NCI-H2196 (cell line): ENCODE measurements around the gene IKZF3.
"Not testable (repeated sequence)": the region's sequence is repeated elsewhere in the genome, so short reads cannot be mapped to it uniquely, and the experiment has no call there.

Experiments
- DNase-seq: peaks from one replicate; lab custom pipeline; 2025; ENCODE audit not compliant: unreplicated experiment; lab: John Stamatoyannopoulos, UW

The IKZF3 gene

DNA sequence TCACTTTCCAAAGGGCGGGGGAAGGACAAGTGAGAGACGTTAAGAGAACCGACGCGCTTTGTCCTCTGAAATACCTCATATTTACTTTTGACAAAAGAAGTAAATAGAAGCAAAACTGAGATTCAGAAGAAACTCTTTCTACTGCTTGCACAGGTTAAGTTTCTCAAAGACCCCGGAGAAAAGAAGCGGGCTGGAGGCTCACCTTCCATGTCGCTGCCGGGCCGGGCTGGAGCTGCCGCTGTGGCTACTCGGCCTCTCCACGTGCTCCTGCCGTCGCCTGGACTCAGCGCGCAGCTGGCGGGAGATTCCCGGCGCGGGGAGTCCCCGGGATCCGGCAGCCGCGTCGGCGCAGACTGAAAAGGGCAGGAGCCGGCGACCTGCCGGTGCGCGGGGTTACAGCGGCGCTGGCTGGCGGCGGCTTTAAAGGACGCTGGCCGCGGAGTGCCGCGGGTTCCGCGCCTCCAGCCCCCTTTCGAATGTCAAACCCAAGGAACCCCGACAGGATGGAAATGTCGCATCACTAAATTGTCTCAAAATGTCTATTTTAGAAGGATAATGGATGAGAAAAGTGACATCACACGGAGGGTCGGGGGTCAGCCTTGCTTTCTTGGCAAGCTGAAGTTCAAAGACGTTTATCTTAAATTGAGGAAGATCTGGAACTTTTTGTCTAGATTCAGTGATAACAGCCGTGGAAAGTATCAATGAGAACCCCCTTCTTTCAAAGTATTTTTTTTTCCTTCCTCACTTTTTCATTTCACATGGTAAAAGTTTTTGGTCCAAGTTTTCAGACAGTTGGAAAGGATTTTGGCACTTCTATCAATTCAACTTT, at the start of gene IKZF3:
IKZF3 (minus strand) TSS at position 395 of the 829 bp plus-strand sequence; CDS start at position 209, 186 bp downstream.
- peak; percentile 61 for DNase-seq

DNA sequence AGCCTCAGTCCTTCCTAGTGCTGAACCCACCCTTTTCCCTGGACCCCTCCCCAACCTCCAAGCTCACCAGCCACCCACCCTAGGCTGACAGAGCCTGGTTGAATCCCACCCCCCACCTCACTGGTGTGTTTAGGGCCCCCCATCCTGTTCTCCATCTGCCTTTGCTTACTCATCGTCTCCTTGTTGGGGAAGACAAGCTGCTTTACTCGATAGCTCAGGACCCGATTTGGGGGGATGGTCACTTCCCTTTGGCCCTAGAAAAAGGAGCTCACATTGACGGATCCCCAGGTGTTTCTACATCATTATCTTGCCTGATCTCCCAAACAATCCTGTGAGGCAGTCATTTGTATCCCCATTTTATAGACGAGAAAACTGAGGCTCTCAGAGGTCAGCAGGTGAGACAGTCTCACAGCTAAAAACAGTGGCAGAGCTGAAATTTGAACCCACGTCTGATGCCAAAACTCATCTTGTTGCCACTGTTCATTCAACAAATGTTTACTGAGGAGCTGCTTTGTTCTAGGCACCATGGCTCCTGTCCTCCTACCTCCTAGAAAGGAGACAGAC, 44.8 kb upstream of the IKZF3 start:
- DNase-seq, result no peak

DNA sequence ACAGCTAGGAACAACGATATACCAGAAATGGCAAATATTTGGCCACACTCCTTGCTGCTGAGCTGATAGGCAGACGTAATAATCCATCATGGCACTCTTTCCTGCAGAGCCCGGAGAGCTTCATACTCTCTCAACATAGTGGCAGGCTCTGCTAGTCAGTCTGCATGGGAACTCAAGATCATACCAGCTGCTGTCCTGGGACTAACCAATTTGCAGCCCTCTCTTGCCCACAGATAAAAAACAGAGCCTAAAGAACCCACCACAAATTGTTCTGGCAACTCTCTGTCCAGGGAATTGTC, 40.8 kb upstream of the IKZF3 start:
- DNase-seq, result no peak

DNA sequence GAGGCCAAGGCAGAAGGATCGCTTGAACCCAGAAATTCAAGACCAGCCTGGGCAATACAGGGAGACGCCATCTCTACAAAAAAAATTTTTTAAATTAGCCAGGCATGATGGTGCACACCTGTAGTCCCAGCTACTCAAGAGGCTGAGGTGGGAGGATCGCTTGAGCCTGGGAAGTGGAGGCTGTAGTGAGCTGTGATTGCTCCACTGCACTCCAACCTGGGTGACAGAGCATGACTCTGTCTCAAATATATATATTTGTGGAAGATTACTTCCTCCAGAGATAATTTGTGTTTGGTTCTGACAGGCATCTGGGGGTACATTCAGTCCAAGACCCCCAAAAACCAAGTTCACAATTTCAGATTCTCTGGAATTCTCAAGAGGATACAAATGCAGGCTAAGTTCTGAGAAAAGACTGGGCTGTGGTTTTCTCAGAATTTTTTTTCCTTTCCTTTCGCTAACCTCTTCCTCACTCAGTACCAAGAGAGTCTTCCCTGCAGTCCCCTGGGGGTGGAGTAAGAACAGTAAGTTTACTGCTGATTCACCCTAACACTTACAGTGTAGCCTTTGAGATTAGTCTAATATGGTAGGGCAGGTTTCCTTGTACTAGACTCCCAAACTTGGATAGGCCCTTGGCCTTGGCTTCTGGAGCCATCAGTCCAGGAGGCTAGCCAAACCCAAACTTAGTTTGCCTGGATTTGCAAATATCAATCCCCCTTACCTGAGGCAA, 39.2 kb upstream of the IKZF3 start:
- DNase-seq, result no peak

DNA sequence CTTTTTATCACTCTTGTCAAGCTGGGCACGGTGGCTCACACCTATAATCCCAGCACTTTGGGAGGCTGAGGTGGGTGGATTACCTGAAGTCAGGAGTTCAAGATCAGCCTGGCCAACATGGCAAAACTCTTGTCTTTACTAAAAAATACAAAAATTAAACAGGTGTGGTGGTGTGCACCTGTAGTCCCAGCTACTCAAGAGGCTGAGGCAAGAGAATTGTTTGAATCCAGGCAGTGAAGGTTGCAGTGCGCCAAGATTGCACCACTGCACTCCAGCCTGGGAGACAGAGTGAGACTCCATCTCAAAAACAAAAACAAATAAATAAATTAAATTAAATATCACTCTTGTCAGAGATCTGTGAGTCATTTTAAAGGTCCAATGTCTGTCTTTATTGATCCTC, 37.9 kb upstream of the IKZF3 start:
- DNase-seq, result not testable (repeated sequence)

DNA sequence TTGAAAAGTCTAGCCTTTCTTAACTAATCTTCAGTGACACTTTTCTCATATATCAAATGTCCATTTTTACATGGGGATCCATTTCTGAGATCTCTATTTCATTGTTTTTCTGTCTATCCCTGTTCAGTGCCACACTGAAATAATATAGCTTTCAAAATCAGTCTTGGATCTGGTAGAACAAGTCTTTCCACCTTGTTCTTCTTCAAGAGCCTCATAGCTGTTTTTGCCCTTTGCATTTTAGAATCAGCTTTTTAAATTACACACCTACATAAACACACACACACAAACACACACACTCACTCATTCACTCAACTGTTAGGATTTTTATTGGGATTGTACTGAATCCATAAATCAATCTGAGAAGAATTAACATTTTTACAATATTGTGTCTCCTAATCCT, 35.1 kb upstream of the IKZF3 start:
- no peak for DNase-seq

DNA sequence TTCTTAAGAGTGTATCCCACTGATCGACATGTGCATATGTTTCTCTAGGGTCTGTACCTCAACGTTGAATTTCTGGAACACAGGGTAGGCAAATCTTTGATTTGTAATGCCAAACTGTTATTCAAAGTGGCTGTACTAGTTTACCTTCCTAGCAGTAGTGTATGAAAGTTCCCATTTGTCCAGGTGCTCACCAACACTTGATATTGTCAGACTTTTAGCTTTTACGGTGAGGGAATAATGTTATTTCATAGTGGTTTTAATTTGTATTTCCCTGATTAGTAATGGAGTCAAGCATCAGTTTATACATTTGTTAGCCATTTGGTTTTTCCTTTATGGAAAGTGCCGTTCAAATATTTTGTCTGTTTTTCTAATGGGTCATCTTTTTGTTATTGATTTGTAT, 34.0 kb upstream of the IKZF3 start:
- no peak for DNase-seq

DNA sequence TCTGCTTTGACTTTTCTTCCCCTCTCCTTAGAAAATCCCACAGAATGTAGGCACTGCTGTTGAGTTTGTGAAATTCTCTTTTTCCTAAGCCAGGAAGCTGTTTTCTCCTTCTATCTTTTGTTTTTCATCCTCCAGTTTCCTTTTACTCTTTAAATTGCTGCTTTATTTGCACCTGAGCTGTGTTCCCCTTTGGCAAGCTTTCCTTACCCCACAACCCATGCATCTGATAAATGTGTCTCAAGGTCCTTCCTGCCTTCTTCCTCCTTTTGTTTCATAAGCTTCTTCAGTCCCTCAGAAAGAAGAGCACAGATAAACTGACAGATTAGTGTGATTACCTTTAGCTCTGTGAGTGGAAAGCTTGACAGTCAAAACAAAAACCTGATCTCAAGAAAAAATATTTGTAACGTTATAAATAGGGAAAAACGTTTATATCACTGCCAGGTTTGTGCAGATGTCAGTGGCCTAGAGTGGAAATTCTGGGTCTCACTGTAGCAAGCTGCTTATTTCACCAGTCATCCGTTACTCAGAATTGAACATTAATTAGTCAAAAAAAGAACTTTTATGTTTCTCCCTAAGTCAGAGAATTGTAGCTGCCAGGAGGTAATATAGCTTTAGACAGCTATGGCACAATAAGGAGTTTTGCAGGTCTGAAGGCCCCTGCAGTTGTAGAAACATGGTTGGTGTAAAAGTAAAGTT, 30.7 kb upstream of the IKZF3 start:
- DNase-seq, result no peak

DNA sequence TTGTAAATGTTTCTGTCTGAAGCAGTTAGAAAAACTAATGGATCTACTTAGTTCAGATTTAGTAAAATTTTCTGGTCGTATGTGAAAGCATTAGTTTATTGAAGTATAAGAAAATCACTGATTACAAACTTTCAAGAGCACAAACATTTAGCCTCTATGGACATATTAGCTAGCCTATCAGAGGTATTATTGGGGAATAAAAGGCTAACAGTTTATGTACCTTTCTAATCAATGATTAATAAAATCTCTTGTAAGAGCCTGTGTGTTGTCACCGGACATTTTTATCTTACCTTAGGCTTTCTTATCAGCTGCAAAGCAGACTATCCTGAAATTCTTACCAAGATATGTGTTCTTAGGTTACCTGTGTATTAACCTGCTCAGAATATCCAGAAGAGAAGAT, 25.1 kb upstream of the IKZF3 start:
- no peak for DNase-seq

DNA sequence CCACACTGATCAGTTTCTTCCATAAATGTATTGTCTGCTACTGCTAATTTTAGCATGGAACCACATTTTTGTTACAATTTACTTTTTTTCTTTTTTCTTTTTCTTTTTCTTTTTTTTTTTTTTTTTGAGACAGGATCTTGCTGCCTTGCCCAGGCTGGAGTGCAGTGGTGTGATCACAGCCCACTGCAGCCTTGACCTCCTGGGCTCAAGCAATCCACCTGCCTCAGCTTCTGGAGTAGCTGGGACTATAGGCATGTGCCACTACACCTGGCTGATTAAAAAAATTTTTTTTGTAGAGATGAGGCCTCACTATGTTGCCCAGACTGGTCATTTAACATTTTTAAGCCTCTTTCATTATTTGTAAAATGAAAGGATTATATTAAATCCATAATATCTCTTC, 23.0 kb upstream of the IKZF3 start:
- no peak for DNase-seq

DNA sequence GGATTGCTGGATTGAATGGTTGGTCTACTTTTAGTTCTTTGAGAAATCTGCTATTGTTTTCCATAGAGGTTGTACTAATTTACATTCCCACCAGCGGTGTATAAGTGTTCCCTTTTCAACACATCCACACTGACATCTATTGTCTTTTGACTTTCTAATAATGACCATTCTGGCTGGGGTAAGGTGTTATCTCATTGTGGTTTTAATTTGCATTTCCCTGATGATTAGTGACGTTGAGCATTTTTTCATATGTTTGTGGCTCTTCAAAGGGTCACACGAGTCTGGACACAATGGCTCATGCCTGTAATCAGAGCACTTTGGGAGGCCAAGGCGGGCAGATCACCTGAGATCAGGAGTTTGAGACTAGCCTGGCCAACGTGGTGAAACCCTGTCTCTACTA, 22.0 kb upstream of the IKZF3 start:
- DNase-seq, result not testable (repeated sequence)

DNA sequence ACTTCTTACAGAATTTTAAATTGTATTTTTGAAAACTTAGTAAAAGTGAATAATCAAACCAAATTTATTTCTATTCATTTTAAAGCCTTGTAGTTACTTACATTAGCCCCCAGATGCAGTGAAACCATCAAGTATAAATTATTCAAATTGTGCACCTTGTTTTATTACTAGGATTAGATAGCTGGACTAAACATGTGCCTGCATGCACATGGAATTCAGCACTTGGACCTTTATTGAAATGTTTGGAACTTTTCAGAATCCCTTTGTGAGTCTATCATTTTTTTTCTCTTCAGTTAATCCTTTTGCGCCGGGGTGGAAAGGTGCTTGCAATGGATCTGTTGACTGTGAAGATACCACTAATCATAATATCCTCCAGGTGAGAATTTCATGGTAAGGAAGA, 8.6 kb upstream of the IKZF3 start:
- DNase-seq, result peak; percentile 9

DNA sequence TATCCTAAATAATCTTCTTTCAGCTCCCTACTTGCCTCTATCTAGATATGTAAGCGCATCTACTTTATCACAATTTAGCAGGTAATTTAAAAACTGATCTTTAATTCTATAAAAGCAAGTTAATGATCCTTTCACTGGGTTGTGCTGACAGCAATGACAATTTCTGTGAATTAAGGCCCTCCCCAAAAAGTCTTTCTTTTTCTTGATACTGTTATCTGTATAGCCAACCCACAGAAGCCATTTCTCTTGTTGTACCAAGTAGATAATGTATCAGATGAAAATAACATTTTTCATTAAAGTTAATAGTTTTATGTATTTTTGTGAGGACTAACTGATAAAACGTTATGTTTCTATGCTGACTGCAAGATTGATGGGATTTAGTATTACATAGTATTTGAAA, 7.7 kb upstream of the IKZF3 start:
- DNase-seq, result no peak

DNA sequence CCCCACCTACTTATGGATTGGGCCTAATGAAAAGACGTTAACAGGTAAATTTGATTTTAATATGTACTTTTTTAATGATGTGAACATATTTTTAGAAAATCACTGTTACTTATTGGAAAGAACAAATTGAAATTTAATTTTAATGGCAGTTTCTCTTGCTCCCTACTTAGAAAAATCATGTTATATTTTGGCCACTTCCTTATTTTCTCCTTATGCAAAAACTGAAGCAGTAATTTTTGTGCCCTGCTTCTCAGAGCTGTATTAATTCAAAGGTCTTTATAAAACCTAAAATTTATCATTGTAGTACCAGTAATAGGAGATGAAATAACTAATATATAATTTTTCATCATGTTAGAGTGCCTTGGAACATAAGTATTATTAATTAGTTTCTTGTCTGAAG, 6.7 kb upstream of the IKZF3 start:
- DNase-seq, result no peak

DNA sequence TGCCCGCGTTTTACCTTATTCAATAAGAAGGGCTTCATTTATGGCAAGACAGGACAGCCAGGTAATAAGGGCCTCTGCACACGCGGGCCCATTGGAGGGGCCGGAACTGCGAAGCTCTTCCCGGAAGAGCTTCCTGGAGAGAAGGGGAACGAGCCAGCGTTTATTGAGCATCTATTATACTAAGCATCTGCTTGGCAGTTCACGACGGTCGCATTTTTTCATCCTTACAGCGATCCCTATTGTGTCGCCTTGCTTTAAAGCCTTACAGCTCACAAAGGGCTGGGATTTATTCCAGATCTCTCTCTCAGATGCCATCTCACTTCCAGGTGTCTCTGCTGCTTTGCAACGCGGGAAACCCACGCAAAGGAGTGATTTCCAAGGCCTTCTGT, 4.4 kb upstream of the IKZF3 start:
- no peak for DNase-seq

DNA sequence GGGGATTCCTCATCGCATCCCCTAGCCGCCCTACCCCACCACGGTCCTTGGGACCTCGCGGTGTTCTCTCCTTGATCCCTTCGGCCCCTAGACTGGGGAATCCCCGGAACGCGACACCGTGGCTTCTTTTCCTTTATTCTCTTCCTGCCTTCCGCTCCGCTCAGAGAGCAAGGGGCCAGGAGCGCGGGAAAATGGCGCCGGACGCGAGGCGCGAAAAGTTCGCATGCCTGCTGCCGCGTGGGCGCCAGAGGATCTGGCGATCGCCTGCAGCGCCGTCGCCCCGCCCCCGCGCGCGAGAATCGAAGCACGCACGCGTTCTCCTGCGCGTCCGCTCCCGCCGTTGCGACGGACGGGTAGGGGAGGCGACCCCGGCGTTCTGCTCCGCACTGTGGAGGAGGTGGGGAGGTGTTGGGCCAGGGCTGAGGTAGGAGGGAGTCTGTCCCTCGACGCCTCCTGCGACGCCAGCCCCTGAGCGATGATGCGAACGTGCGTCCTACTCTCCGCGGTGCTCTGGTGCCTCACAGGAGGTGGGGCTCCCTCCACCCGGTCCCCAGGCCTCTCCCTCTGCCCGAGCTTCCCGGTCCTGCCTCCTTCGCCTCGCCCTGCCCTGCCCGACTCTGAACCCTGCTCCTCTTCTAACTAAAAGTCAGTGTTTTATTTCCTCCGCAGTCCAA, 3.9 kb upstream of the IKZF3 start, which contains the start of gene ZPBP2:
ZPBP2 (plus strand) TSS at position 323 of the 674 bp plus-strand sequence; CDS start at position 476, 153 bp downstream.
- DNase-seq, result no peak

DNA sequence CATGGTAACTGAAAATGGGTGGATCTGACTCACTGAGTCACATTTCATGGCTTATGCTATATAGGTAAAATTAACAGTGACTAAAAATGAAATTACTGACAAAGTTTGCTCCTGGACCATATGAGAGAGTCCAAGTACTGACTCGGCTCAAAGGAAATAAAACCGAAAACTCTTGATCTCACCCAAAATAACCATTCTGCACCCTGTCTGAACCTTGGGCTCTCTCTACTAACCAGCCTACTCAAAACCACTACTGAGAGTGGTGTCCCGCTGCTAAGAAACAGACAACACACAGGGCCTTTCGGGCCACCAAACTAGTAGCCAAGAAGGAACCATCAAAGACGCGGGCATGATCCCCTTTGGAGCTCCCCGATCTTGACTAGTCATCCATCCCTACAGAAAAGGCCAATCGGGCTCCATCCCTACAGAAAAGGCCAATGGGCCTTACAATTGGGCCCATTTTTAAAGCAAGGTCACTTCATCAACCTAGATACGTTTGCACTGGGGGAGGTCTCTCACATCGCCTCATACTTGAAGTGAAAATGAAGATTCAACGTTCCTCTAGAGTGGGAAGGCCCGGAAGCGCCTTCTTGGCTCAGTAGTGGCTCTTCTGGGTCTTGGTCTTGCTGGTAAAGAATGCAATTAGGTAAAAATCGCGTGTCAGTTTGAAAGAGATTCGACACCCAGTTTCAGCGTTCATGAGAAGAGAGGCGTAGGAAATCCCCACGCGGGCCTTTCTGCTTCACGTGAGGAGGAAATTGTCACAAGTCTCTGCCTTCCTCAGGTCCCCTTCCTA, 3.2 kb upstream of the IKZF3 start:
- DNase-seq, result no peak

DNA sequence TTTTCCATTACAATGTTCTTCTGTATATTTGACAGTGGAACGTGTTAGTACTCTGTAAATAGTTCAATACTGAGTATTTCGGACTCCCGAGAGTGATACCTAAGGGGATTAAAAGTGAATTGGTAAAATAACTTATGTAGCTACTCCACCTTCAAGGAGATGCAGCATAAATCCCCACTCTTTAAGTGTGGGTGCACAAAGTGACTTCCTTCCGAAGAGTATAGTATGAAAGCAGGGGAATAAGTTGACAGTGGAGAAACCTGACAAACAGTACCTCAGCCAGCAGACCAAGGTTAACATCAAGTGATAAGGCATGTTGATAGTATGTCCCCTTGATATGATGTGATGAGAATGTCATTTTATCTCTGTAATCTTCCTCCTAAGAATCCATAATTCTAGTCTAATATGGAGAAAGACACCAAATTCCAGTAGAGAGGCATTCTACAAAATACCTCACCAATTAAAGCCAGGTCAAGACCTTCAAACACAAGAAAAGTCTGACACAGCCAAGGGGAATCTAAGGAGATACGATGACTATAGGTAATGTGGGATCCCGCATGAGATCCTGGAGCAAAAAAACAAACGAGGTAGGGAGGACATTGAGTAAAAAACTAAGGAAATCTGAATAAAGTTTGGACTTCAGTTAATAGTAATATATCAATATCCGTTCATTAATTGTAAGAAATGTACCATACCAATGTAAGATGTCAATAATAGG, 2.1 kb upstream of the IKZF3 start:
- no peak for DNase-seq

DNA sequence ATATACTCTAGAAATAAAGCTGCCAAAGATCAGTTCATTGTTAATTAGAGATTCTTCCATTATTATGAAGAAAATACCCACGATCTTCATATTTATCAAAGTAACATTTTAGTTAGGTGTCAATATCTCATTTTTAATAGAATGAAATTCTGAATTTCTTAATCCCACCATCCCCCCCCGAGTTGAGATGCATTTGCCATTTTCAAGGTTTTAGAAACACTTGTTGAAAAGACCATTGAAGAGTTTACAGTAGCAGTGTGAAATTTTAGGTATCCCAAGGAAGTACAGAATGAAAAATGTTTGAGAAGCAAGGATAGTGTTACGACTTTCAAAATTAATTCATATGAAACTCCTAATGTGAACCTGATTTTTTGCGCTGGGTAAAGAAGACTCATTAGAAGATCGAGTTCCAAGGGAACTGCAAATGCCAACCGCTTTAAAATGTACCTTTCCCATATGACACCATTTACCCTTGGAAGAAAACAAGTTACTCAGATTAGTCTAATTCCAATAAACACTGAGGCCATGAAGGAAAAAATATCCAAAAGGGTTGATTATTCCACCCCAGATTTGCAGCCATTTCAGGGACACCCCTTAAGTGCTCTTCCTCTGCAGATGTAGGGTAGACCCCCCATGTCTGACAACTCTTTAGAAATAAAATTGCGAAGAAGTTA, 731 bp downstream of the IKZF3 start:
- no peak for DNase-seq
